HCT116 (cell line): ENCODE results near the gene SIX3. TPM values are rescaled to one million over a fixed set of nuclear protein-coding genes. Genes with fewer than 3 reads are reported as not detected.

Experiments
- ATAC-seq: fragments of 200-7000 bp; cut with Tn5 transposase; 2 replicates; pipeline ENCODE4 v1.9.1; 2020; ENCODE audit warnings: mild to moderate bottlenecking, moderate library complexity
- BruUV-seq: library from RNA; stranded (reverse); fragments of 400-500 nt; replicated peaks from 2 replicates; lab custom pipeline; 2021; lab: Mats Ljungman, UMichigan
- CTCF ChIA-PET: fragments of 300-600 bp; sonication (Branson Sonifier 250); formaldehyde crosslinking; loops from one replicate; lab custom pipeline; 2021; ENCODE audit warnings: antibody characterized with exemption; lab: Charles Lee
- POLR2A ChIA-PET: fragments of 300-600, 350-600 bp; sonication (Branson Sonifier 250); formaldehyde crosslinking; loops from one replicate; lab custom pipeline; 2021; ENCODE audit warnings: antibody characterized with exemption; lab: Charles Lee
- RAD21 ChIA-PET, 2 experiments: fragments of 300-600 bp; sonication (Branson Sonifier 250); formaldehyde crosslinking; loops; one replicate each; lab custom pipeline; 2023; ENCODE audit warnings: low total read pairs in 2 of 2; ENCODE audit not compliant: uncharacterized antibody in 2 of 2, unreplicated experiment in 2 of 2, low non-redundant PET in 1 of 2; lab: Charles Lee
- DNase-seq: peaks from one replicate; pipeline ENCODE4 v3.0.0-alpha.2; 2010; ENCODE audit warnings: low read depth, low spot score
- H2AFZ ChIP-seq: fragments of 200-600 bp; shearing (Covaris generic), sonication (generic); 2 replicates; pipeline ENCODE4 v1.6.1; 2017; ENCODE audit warnings: low read depth, mixed run types, mixed read lengths, antibody characterized with exemption, low read length; ENCODE audit not compliant: poor library complexity, severe bottlenecking
- H3K27ac ChIP-seq: 2 replicates; pipeline ENCODE4 v1.5.1; 2012; ENCODE audit warnings: low read depth, low read length
- H3K27me3 ChIP-seq: fragments of 200-600 bp; sonication (generic); 2 replicates; pipeline ENCODE4 v1.6.1; 2016; ENCODE audit warnings: mixed run types, low read length, mixed read lengths; ENCODE audit not compliant: insufficient read depth
- H3K36me3 ChIP-seq, 2 experiments: fragments of 200-500 bp in 1 of 2; fragments of 200-600 bp in 1 of 2; sonication (Bioruptor generic) in 1 of 2; sonication (generic) in 1 of 2; 2 replicates each; pipeline versions ENCODE4 v1.5.1 to v1.6.1; 2014 to 2016; ENCODE audit warnings: low read length in 2 of 2, inconsistent platforms in 1 of 2, mixed read lengths in 1 of 2, mixed run types in 1 of 2; ENCODE audit not compliant: insufficient read depth in 2 of 2, control insufficient read depth in 1 of 2
- H3K4me1 ChIP-seq, 2 experiments: fragments of 200-600 bp in 1 of 2; sonication (generic) in 1 of 2; 2 replicates each; pipeline versions ENCODE4 v1.5.1 to v1.6.1; 2012 to 2017; ENCODE audit warnings: low read length in 2 of 2, inconsistent platforms in 1 of 2, mild to moderate bottlenecking in 1 of 2, mixed read lengths in 1 of 2, mixed run types in 1 of 2, moderate library complexity in 1 of 2; ENCODE audit not compliant: insufficient read depth in 2 of 2, control insufficient read depth in 1 of 2
- H3K4me2 ChIP-seq: fragments of 200-600 bp; sonication (generic); 2 replicates; pipeline ENCODE4 v1.6.1; 2017; ENCODE audit warnings: mixed run types, low read length, mixed read lengths
- H3K4me3 ChIP-seq, 2 experiments: fragments of 200-600 bp in 1 of 2; sonication (generic) in 1 of 2; replicated peaks in 1 of 2; 2 replicates each; pipeline ENCODE4 v1.5.1; 2011 to 2016; ENCODE audit warnings: low read length in 2 of 2, control low read depth in 1 of 2, low read depth in 1 of 2, mild to moderate bottlenecking in 1 of 2, mixed read lengths in 1 of 2, mixed run types in 1 of 2
- H3K79me2 ChIP-seq: fragments of 200-600 bp; sonication (generic); 2 replicates; pipeline ENCODE4 v1.6.1; 2017; ENCODE audit warnings: mild to moderate bottlenecking, mixed run types, low read length, moderate library complexity, mixed read lengths; ENCODE audit not compliant: insufficient read depth
- H3K9ac ChIP-seq: fragments of 200-600 bp; sonication (generic); 2 replicates; pipeline ENCODE4 v1.6.1; 2016; ENCODE audit warnings: low read length, mixed read lengths
- H3K9me2 ChIP-seq: fragments of 200-600 bp; sonication (generic), shearing (Covaris generic); 2 replicates; pipeline ENCODE4 v1.6.1; 2017; ENCODE audit warnings: mixed run types, mild to moderate bottlenecking, moderate library complexity; ENCODE audit not compliant: insufficient read depth
- H3K9me3 ChIP-seq, 2 experiments: fragments of 200-500 bp in 1 of 2; fragments of 200-600 bp in 1 of 2; sonication (Bioruptor generic) in 1 of 2; sonication (generic) in 1 of 2; 2 replicates each; pipeline ENCODE4 v1.6.1; 2014 to 2017; ENCODE audit warnings: low read length in 2 of 2, mixed read lengths in 2 of 2, inconsistent platforms in 1 of 2, low read depth in 1 of 2, mild to moderate bottlenecking in 1 of 2, mixed run types in 1 of 2, moderate library complexity in 1 of 2; ENCODE audit not compliant: control insufficient read depth in 1 of 2, insufficient read depth in 1 of 2
- H4K20me1 ChIP-seq: fragments of 200-600 bp; sonication (generic), shearing (Covaris generic); 2 replicates; pipeline ENCODE4 v1.6.1; 2017; ENCODE audit warnings: mixed run types, mild to moderate bottlenecking, moderate library complexity; ENCODE audit not compliant: insufficient read depth
- CEBPB ChIP-seq: IDR thresholded peaks from 2 replicates; pipeline ENCODE4 v1.6.1; 2012; ENCODE audit warnings: low read depth
- CTCF ChIP-seq, 3 experiments: fragments of 200-600 bp in 1 of 3; sonication (generic) in 1 of 3; IDR thresholded peaks in 2 of 3; conservative IDR thresholded peaks in 1 of 3; 2 replicates each; pipeline ENCODE4 v1.5.1; 2012 to 2017; ENCODE audit warnings: low read depth in 2 of 3, low read length in 2 of 3, antibody characterized with exemption in 1 of 3, borderline replicate concordance in 1 of 3, control low read depth in 1 of 3, mild to moderate bottlenecking in 1 of 3, mixed read lengths in 1 of 3, mixed run types in 1 of 3, moderate library complexity in 1 of 3; ENCODE audit not compliant: insufficient read depth in 1 of 3
- EGR1 ChIP-seq: IDR thresholded peaks from 2 replicates; pipeline ENCODE4 v1.6.1; 2012; ENCODE audit warnings: low read depth
- ELF1 ChIP-seq: IDR thresholded peaks from 2 replicates; pipeline ENCODE4 v1.6.1; 2012; ENCODE audit warnings: low read depth, borderline replicate concordance
- EZH2 ChIP-seq: fragments of 200-600 bp; sonication (generic); IDR thresholded peaks from 2 replicates; pipeline ENCODE4 v1.6.1; 2017; ENCODE audit warnings: antibody characterized with exemption, mixed run types
- EZH2phosphoT487 ChIP-seq: fragments of 200-600 bp; IDR thresholded peaks from 2 replicates; pipeline ENCODE4 v1.6.1; 2018; ENCODE audit warnings: antibody characterized with exemption, borderline replicate concordance
- FOSL1 ChIP-seq: IDR thresholded peaks from 2 replicates; pipeline ENCODE4 v1.6.1; 2012; ENCODE audit warnings: low read depth
- JUND ChIP-seq: IDR thresholded peaks from 2 replicates; pipeline ENCODE4 v1.6.1; 2012
- MAX ChIP-seq: IDR thresholded peaks from 2 replicates; pipeline ENCODE4 v1.6.1; 2012
- POLR2A ChIP-seq: IDR thresholded peaks from 2 replicates; pipeline ENCODE4 v1.7.0; 2011; ENCODE audit warnings: borderline replicate concordance; ENCODE audit not compliant: insufficient read depth, insufficient read length; ENCODE audit errors: extremely low read depth
- POLR2AphosphoS5 ChIP-seq: IDR thresholded peaks from 2 replicates; pipeline ENCODE4 v1.6.1; 2011; ENCODE audit warnings: mild to moderate bottlenecking, low read depth, low read length, moderate library complexity
- RAD21 ChIP-seq: IDR thresholded peaks from 2 replicates; pipeline ENCODE4 v1.6.1; 2012; ENCODE audit warnings: low read depth, mild to moderate bottlenecking
- SIN3A ChIP-seq: IDR thresholded peaks from 2 replicates; pipeline ENCODE4 v1.6.1; 2012; ENCODE audit warnings: low read depth
- SRF ChIP-seq: IDR thresholded peaks from 2 replicates; pipeline ENCODE4 v1.6.1; 2012; ENCODE audit warnings: low read depth
- ZBTB33 ChIP-seq: IDR thresholded peaks from 2 replicates; pipeline ENCODE4 v1.6.1; 2011; ENCODE audit warnings: mild to moderate bottlenecking, low read length, moderate library complexity; ENCODE audit not compliant: insufficient replicate concordance; ENCODE audit errors: extremely low read depth
- ZFX ChIP-seq: fragments of 450-650 bp; IDR thresholded peaks from 2 replicates; pipeline ENCODE4 v1.6.1; 2017
- ZNF274 ChIP-seq: fragments of 200-500 bp; sonication (Bioruptor generic); IDR thresholded peaks from 2 replicates; pipeline ENCODE4 v1.6.1; 2014; ENCODE audit warnings: mild to moderate bottlenecking, low read depth, low read length, inconsistent platforms
- intact Hi-C: fragments of 100-400 bp; cut with micrococcal nuclease; formaldehyde crosslinking; loops from 2 replicates; pipeline ENCODE4 v1.10.0; 2022
- total RNA-seq: library from RNA; stranded (reverse); gene quantifications from one replicate; pipeline ENCODE4 v1.2.1, GENCODE V29; 2021; ENCODE audit not compliant: unreplicated experiment

The SIX3 gene
- total RNA-seq, 1 experiment from 2014 or later, result 1.2 TPM

- H3K4me3 ChIP-seq, result peak overlapping the region; percentile 58 to 68
- peaks cover 14 to 46% of the 10 kb centered on the region in 2 experiments; a peak in 3 of 4 replicates for H3K4me1 ChIP-seq
- no peak for TF ChIP-seq CTCF (IDR thresholded peaks at IDR 0.05 in 2 of 3, conservative IDR thresholded peaks at IDR 0.05 in 1 of 3; ENCODE audit: borderline replicate concordance in 1 of 3, insufficient read depth in 1 of 3, low read depth in 2 of 3, low read length in 2 of 3)
- no peak for TF ChIP-seq SRF
- TF ChIP-seq JUND, result no peak
- no peak for TF ChIP-seq ZBTB33
- no peak for TF ChIP-seq POLR2A
- TF ChIP-seq FOSL1, result no peak
- TF ChIP-seq RAD21, result no peak
- no peak for TF ChIP-seq EZH2
- no peak for TF ChIP-seq ZFX
- no peak for TF ChIP-seq ELF1
- no peak for TF ChIP-seq MAX
- no peak for TF ChIP-seq ZNF274
- no peak for TF ChIP-seq SIN3A
- TF ChIP-seq EGR1, result no peak
- no peak for TF ChIP-seq POLR2AphosphoS5
- no peak for TF ChIP-seq CEBPB
- no peak for TF ChIP-seq EZH2phosphoT487
- ChIA-PET POLR2A (no interaction called here), CTCF (no interaction called here), RAD21 (interaction anchor here in 1 of 2 experiments (1.0 kb wide), 1 partner anchor 462 kb away, joined by 3 read pairs; no protein-coding TSS in a partner anchor)
- ATAC-seq (no peak), DNase-seq (no peak)
- H3K9ac ChIP-seq, result no peak overlapping the region; the same call in 1 of the 2 replicates
- no peaks in the 10 kb centered on the region for H3K36me3 ChIP-seq
- H3K9me2 ChIP-seq, result no peaks in the 10 kb centered on the region
- peak overlapping the region; percentile 89 for H2AFZ ChIP-seq
- no peaks in the 10 kb centered on the region for H3K9me3 ChIP-seq
- intact Hi-C loops, result no loop called here
- no peak overlapping the region for H3K27ac ChIP-seq
- no peaks in the 10 kb centered on the region for H3K79me2 ChIP-seq
- H3K27me3 ChIP-seq, result no peaks in the 10 kb centered on the region
- no TSS peak for BruUV-seq
- H4K20me1 ChIP-seq, result no peaks in the 10 kb centered on the region
- peak overlapping the region; percentile 95 for H3K4me2 ChIP-seq
Observed at GRCh38 chr2:44940732-44941464, 604 bp upstream of the SIX3 start.
